ENCODE measurements around the gene ARMH3.

- TF ChIP-seq EZH2 (optimal IDR thresholded peaks at IDR 0.05; ENCODE audit: low read depth, low read length): no peak
- TF ChIP-seq CTCF (IDR thresholded peaks at IDR 0.05; ENCODE audit: low read length): no peak
- no peak for TF ChIP-seq EZH2phosphoT487 (IDR thresholded peaks at IDR 0.05; ENCODE audit: low read length)
These were observed 243.4 kb downstream of the ARMH3 start for GRCh38 chr10:101812606-101813005.
